Type B pancreatic cell (in vitro differentiated cells): Measurements from ENCODE around the gene RTN4RL2. TPM values are rescaled to one million over a fixed set of nuclear protein-coding genes. Genes with fewer than 3 reads are reported as not detected.

ENCODE experiments used
- DNase-seq: peaks from one replicate; pipeline ENCODE4 v3.0.0; 2021; ENCODE audit warnings: mixed read lengths; ENCODE audit not compliant: unreplicated experiment; ENCODE audit errors: extremely low spot score
- H3K27ac Mint-ChIP-seq: 2 replicates; pipeline ENCODE4 v1.8.0; 2021; ENCODE audit warnings: mild to moderate bottlenecking, mixed read lengths
- H3K27me3 Mint-ChIP-seq: 2 replicates; pipeline ENCODE4 v1.8.0; 2021; ENCODE audit warnings: mixed read lengths
- H3K36me3 Mint-ChIP-seq: 2 replicates; pipeline ENCODE4 v1.8.0; 2021; ENCODE audit warnings: mixed read lengths
- H3K4me1 Mint-ChIP-seq: one replicate; pipeline ENCODE4 v1.8.0; 2021; ENCODE audit warnings: mixed read lengths; ENCODE audit not compliant: unreplicated experiment
- H3K4me3 Mint-ChIP-seq: 2 replicates; pipeline ENCODE4 v1.8.0; 2021; ENCODE audit warnings: mild to moderate bottlenecking, mixed read lengths
- H3K9me3 Mint-ChIP-seq: 2 replicates; pipeline ENCODE4 v1.8.0; 2021; ENCODE audit warnings: mixed read lengths
- long read RNA-seq: library from polyadenylated mRNA; unstranded; transcript quantifications from one replicate; pipeline ENCODE4 v2.0.0, GENCODE V29; 2020
- total RNA-seq: library from RNA; stranded (reverse); gene quantifications from 2 replicates; pipeline ENCODE4 v1.2.1, GENCODE V29; 2021; ENCODE audit warnings: low replicate concordance
- TF ChIP-seq, protein P1 (sequence below): fragments of 200-600 bp; sonication (generic); conservative IDR thresholded peaks from 2 replicates; pipeline ENCODE4 v1.5.0; 2021; ENCODE audit warnings: antibody characterized with exemption, mild to moderate bottlenecking

Gene RTN4RL2
- 8.6 and 10.4 TPM in 2 replicates for total RNA-seq
- long read RNA-seq, result 0 reads

DNA sequence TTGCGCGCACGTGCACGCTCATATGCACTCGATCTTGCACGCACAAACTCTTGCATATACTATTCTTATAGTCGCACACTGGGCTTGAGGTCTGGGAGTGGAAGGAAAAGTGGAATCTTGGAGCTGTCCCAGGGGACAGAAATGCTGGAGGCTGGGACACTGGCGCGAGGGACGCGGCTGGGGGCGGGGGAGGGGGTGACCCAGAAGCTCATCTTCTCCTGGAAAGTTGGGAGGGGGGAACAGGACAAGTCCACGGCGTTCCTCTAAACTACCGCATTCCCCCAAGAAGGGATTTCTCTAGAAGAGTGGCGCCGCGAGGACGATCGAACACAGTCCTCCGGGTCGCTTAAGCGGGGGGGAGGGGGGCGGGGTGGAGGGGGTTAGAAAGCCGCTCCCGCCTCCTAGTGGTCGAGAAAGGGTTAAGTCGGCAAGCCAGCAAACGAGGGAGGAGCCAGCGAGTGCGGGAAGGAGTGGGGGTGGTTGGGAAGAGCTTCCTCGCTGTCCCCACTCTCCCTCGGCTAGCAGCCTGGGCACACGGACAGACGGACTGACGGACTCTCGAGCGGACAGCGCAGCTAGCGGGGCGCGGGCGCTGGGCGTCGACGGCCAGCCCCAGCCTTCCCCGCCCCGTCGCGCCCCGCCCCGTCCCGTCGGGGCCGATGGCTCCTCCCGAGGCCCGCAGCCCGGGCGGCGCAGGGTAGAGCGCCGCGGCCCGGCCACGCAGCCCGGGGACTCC, at the start of gene RTN4RL2:
Gene RTN4RL2 (plus strand): TSS at position 507 of the 736 bp plus-strand sequence. CDS start 338 bp downstream, outside the sequence.
- Mint-ChIP-seq H3K27me3 (peaks cover 84% of the 10 kb centered on the region), H3K27ac (peak within 1 kb of the TSS; percentile 79), H3K4me3 (peak within 1 kb of the TSS; percentile 88), H3K9me3 (no peaks in the 10 kb centered on the region), H3K4me1 (peaks cover 28% of the 10 kb centered on the region), H3K36me3 (no peaks in the 10 kb centered on the region)
- TF ChIP-seq, protein P1, sequence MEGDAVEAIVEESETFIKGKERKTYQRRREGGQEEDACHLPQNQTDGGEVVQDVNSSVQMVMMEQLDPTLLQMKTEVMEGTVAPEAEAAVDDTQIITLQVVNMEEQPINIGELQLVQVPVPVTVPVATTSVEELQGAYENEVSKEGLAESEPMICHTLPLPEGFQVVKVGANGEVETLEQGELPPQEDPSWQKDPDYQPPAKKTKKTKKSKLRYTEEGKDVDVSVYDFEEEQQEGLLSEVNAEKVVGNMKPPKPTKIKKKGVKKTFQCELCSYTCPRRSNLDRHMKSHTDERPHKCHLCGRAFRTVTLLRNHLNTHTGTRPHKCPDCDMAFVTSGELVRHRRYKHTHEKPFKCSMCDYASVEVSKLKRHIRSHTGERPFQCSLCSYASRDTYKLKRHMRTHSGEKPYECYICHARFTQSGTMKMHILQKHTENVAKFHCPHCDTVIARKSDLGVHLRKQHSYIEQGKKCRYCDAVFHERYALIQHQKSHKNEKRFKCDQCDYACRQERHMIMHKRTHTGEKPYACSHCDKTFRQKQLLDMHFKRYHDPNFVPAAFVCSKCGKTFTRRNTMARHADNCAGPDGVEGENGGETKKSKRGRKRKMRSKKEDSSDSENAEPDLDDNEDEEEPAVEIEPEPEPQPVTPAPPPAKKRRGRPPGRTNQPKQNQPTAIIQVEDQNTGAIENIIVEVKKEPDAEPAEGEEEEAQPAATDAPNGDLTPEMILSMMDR, result peak; percentile 68
- no peak for DNase-seq

DNA sequence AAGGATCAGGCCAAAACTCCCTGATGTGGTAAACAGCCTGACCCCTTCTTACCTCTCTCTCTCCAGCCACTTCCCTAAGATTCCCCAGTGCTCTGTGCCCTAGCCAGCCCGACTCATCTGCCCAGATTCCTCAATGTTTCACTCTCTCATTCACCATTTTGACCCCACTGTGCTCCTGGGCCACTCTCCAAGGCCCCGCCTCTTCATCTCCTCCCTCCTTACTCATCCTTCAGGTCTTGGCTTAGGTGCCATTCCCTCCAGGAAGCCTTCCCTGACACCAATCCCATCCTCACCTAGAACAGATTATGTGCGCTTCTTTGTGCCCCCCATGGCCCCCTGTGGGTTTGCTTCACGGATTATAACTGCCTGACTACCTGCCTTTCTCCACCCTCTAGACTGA, 46.6 kb upstream of the RTN4RL2 start:
- no peaks in the 10 kb centered on the region for H3K9me3 Mint-ChIP-seq
- DNase-seq, result no peak
- TF ChIP-seq, protein P1, result no peak
- H3K27ac Mint-ChIP-seq, result no peak overlapping the region
- peaks cover 38% of the 10 kb centered on the region for H3K36me3 Mint-ChIP-seq
- no peaks in the 10 kb centered on the region for H3K4me1 Mint-ChIP-seq
- H3K27me3 Mint-ChIP-seq, result no peaks in the 10 kb centered on the region
- no peak overlapping the region for H3K4me3 Mint-ChIP-seq

DNA sequence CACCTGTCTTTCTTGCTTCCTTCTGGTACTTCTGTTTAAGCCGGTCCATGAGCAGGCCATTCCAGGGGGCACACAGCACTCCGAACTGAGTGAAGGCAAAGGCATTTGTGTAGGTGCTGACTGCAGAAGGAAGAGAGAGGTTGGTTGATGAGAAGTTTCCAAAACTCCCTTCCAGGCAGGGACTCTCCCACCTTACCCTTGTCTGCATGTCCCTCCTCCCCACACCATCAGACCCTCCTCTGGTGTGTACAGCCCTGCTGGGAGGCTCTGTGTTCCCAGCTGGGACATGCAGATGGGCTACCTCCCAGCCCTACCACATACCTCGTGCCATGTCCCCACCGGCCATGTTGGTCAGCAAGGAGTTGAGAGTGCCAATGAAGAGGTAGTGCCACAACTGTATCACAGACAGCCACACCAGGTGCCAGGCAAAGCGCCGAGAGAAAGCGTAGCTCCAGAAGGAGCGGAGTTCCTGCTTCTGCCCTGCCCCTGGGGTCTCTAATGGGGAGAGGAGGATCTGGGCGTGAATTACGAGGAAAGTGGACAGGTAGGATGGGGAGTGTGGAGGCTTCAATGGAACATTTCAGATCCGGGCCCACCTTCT, 45.6 kb upstream of the RTN4RL2 start:
- H3K36me3 Mint-ChIP-seq, result peaks cover 38% of the 10 kb centered on the region
- H3K27ac Mint-ChIP-seq, result no peak overlapping the region
- TF ChIP-seq, protein P1, result no peak

DNA sequence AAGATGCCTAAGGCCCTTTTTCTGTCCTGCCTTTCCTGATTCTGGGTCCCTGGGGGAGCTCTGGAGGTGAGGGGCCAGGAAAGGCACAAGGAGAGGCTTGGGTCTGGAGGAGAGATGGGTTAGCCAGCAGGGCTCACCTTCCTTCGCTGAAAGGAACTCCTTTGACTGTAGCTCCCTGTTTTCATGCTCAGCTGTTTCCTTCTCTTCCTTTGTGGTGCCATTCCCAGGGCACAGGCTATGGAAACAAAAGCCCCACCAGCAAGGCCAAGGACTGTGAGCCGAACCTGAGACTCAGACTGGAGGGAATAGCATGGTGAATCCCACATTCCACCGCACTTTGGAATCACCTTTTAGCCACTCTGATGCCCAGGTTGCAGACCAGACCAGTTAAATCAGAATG, 43.9 kb upstream of the RTN4RL2 start:
- Mint-ChIP-seq H3K4me1 (no peaks in the 10 kb centered on the region), H3K27ac (no peak overlapping the region), H3K9me3 (no peaks in the 10 kb centered on the region), H3K4me3 (no peak overlapping the region), H3K36me3 (peaks cover 29% of the 10 kb centered on the region), H3K27me3 (no peaks in the 10 kb centered on the region)
- DNase-seq, result no peak
- TF ChIP-seq, protein P1, result no peak

More for the DNA sequence above, 45.6 kb upstream of the RTN4RL2 start:
- Mint-ChIP-seq H3K9me3 (no peaks in the 10 kb centered on the region), H3K4me1 (no peaks in the 10 kb centered on the region), H3K27me3 (no peaks in the 10 kb centered on the region), H3K4me3 (no peak overlapping the region)
- DNase-seq, result no peak

DNA sequence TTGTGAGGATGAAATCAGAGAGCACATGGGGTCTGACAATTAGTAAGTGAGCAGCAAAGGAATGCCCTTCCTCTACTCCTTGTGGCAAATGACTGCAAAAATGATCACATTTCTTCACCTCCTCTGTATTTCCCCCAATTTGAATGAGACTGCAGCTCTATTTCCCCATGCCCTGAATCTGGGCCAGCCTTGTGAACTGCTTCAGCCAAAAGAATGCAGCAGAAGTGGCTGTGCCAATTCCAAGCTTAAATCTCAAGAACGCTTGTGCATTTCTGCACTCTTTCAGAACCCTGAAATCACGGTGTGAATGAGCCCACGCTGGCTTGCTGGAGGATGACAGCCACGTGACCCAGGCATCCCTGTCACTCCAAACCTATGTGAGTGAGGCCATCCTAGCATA, 43.3 kb upstream of the RTN4RL2 start:
- H3K27me3 Mint-ChIP-seq, result no peaks in the 10 kb centered on the region
- H3K27ac Mint-ChIP-seq, result no peak overlapping the region
- H3K36me3 Mint-ChIP-seq, result peaks cover 29% of the 10 kb centered on the region
- no peak for DNase-seq
- TF ChIP-seq, protein P1, result no peak
- no peaks in the 10 kb centered on the region for H3K4me1 Mint-ChIP-seq
- no peak overlapping the region for H3K4me3 Mint-ChIP-seq
- H3K9me3 Mint-ChIP-seq, result no peaks in the 10 kb centered on the region
